Mammary epithelial cell (primary cell): ENCODE measurements around the gene TEC.

ENCODE experiments used
- EZH2 ChIP-seq: IDR thresholded peaks from 2 replicates; pipeline ENCODE4 v1.6.1; 2012; ENCODE audit warnings: low read length, inconsistent platforms, borderline replicate concordance
- TF ChIP-seq, protein P1 (sequence below), 2 donors: IDR thresholded peaks in 1 of 2; conservative IDR thresholded peaks in 1 of 2; 2 replicates each; pipeline ENCODE4 v1.5.1; 2011 to 2012; ENCODE audit warnings: inconsistent platforms in 2 of 2, low read length in 2 of 2, mild to moderate bottlenecking in 2 of 2, control low read depth in 1 of 2, low read depth in 1 of 2; ENCODE audit not compliant: insufficient read depth in 1 of 2; ENCODE audit errors: extremely low read depth in 1 of 2

DNA sequence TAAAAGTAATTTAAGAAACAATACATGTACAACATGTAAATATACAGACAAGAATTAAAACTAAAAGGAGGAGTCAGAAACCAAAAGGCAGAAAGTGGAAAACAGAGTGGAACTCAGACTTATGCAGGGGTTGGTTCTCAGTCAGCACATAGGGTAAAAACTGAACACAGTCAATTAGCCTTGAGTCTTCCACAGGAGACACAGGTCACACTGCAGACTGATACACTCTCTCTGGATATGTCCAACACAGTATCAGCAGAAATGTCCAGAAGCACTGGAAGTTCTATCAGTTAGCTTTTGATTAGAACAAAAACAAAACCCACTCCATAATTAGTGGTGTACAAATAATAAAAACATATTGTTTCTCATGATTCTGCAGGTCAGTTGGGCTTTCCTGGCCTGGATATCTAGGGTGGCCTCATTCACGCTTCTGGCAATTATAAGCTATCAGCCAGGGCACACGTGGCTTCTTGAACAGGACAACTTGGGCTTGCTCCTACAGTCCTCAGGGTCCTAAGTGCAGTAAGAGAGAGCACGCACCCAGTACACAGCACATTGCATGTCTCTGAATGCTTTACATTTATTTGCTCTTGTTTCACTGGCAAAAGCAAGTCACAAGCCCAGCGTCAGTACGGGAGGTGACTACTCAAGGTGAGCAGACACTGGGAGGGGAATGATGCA is 21.6 kb downstream of the TEC start:
- TF ChIP-seq, protein P1, sequence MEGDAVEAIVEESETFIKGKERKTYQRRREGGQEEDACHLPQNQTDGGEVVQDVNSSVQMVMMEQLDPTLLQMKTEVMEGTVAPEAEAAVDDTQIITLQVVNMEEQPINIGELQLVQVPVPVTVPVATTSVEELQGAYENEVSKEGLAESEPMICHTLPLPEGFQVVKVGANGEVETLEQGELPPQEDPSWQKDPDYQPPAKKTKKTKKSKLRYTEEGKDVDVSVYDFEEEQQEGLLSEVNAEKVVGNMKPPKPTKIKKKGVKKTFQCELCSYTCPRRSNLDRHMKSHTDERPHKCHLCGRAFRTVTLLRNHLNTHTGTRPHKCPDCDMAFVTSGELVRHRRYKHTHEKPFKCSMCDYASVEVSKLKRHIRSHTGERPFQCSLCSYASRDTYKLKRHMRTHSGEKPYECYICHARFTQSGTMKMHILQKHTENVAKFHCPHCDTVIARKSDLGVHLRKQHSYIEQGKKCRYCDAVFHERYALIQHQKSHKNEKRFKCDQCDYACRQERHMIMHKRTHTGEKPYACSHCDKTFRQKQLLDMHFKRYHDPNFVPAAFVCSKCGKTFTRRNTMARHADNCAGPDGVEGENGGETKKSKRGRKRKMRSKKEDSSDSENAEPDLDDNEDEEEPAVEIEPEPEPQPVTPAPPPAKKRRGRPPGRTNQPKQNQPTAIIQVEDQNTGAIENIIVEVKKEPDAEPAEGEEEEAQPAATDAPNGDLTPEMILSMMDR (conservative IDR thresholded peaks at IDR 0.05 in 1 of 2, IDR thresholded peaks at IDR 0.05 in 1 of 2; ENCODE audit: extremely low read depth in 1 of 2, insufficient read depth in 1 of 2, low read depth in 1 of 2, low read length in 2 of 2), result no peak
- TF ChIP-seq EZH2, result no peak
